ENCODE data around the gene CAMK1G. TPM values are rescaled to one million over a fixed set of nuclear protein-coding genes. Genes with fewer than 3 reads are reported as not detected.

CAMK1G gene
- total RNA-seq, 4 donors from 2014 or later, result 0.23 to 0.34 TPM; not detected in 2

DNA sequence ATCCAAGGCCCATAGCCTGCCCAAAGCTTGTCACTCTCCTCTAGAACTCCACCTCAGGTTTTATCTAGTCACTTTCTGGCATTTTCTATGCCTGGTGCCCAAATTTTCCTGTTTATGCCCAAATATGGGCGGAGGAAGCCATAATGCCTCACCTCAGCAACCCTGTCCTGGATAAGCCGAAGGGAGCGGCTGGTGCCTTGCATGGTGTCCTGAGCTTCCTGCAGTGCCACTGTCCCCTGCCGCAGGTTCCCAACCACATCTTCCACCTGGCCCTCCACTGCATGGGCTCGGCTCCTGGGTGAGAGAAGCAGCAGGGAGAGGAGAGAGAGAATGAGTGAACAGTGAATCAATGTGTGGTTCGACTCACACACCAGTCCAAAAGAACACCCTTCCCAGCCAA is 34.2 kb downstream of the CAMK1G start:
- WGBS, result 93% methylated on average over 6 of the region's 6 CpGs
- Histone ChIP-seq H3K27ac (no peak overlapping the region), H3K9me3 (no peaks in the 10 kb centered on the region), H3K4me1 (peaks cover 17% of the 10 kb centered on the region), H3K36me3 (no peaks in the 10 kb centered on the region), H3K27me3 (no peaks in the 10 kb centered on the region), H3K4me3 (no peak overlapping the region)
- no peak for DNase-seq (ENCODE audit: low spot score in 2 of 2)
- TF ChIP-seq EP300 (IDR thresholded peaks at IDR 0.05), result no peak
- TF ChIP-seq POLR2A (IDR thresholded peaks at IDR 0.05), result no peak
- no peak for TF ChIP-seq POLR2AphosphoS5 (IDR thresholded peaks at IDR 0.05)
- TF ChIP-seq, protein P1, sequence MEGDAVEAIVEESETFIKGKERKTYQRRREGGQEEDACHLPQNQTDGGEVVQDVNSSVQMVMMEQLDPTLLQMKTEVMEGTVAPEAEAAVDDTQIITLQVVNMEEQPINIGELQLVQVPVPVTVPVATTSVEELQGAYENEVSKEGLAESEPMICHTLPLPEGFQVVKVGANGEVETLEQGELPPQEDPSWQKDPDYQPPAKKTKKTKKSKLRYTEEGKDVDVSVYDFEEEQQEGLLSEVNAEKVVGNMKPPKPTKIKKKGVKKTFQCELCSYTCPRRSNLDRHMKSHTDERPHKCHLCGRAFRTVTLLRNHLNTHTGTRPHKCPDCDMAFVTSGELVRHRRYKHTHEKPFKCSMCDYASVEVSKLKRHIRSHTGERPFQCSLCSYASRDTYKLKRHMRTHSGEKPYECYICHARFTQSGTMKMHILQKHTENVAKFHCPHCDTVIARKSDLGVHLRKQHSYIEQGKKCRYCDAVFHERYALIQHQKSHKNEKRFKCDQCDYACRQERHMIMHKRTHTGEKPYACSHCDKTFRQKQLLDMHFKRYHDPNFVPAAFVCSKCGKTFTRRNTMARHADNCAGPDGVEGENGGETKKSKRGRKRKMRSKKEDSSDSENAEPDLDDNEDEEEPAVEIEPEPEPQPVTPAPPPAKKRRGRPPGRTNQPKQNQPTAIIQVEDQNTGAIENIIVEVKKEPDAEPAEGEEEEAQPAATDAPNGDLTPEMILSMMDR (IDR thresholded peaks at IDR 0.05), result no peak

DNA sequence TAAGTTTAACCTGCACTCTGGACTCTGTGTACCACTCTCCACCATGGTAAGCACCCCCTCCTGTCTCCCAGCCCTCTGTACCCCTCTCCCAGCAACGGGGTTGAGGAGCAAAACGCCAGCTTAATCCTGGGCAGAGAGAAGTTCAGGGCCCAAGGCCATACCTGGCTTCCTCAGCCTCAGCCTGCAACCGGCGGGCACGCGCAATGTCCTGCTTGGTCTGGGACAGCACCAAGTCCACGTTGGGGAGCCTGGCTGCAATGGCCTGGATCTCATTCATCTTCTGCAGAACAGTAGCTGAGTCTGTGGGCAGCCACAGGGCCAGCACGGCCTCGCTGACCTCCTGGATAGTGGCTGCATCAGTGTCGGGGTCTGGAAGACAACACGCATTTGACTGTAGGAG is 34.8 kb downstream of the CAMK1G start:
- Histone ChIP-seq H3K9me3 (no peaks in the 10 kb centered on the region), H3K27me3 (no peaks in the 10 kb centered on the region), H3K36me3 (no peaks in the 10 kb centered on the region), H3K27ac (no peak overlapping the region), H3K4me3 (no peak overlapping the region), H3K4me1 (peaks cover 15% of the 10 kb centered on the region)
- no peak for DNase-seq (ENCODE audit: low spot score in 2 of 2)
- no peak for TF ChIP-seq POLR2AphosphoS5 (IDR thresholded peaks at IDR 0.05)
- TF ChIP-seq, protein P1 (IDR thresholded peaks at IDR 0.05), result no peak
- no peak for TF ChIP-seq EP300 (IDR thresholded peaks at IDR 0.05)
- no peak for TF ChIP-seq POLR2A (IDR thresholded peaks at IDR 0.05)
- 92% methylated on average over 5 of the region's 11 CpGs for WGBS

DNA sequence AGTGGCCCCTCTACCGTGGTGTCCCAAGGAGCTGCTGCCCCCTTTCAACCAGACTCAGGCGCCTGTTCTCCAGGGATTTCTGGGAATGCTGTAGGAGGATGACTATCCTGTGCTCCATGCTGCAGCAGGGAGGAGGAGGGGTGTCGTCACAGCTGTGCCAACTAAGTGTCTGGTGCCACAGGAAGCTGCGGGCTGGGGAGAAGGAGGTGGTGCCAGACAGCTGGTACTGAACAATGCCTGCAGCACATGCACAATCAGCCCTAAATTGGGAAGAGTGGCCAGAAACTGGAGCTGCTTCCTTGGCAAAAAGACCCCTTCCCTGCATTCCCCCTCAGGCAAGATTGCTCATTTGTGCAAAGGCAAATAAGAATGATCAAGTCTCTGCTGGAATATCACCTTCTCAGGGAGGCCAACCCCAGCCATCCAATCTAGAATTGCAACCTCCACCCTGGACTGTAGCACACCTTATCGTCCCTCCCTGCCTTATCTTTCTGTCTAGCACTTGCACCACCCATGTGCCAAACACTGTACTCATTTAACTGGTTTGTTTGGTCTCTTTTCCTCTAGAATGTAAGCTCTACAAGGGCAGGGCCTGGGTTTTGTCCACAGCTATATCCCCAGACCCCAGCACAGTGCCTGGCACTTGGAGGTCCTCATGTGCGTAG is 35.4 kb downstream of the CAMK1G start:
- Histone ChIP-seq H3K36me3 (no peaks in the 10 kb centered on the region), H3K27ac (no peak overlapping the region)
- 48% methylated on average over 5 of the region's 6 CpGs for WGBS

DNA sequence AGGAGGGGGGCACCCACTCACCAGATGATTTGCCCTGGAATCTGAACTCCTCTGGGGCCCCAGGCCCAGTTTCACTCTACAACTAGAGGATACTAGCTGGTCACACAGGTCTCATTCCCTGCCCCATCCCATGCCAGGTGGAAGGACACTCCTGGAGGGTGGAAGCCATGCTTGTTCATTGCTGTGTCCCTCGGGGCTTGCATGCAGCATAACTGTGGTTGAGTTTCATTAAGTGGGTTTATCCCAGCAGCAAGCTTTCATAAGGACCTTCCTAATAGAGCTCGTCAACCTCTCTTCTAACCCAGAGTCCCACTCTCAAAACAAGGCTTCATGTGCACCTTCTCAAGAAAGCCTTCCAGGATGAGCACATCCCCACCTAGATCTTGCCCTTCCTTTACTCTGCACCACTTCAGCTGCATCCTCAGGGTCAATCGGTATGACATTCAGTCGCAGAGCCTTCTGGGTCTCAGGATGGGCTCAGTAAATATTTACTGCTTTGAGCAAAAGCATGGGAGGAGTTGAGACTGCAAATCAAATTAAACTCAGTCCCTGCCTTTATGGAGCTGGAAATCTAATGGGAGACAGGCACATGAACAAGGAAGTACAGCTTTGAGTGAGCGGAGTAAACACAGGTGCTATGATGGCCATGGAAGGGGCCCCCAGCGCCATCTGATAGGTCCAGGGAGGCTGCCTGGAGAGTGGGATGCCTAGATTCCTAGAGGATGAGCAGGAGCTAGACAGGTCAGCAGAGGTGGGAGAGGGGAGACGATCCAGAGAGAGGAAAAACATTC is 36.4 kb downstream of the CAMK1G start:
- H3K36me3 ChIP-seq, result no peaks in the 10 kb centered on the region

More for the DNA sequence above, 35.4 kb downstream of the CAMK1G start:
- peaks cover 14% of the 10 kb centered on the region for H3K4me1 ChIP-seq
- no peak for TF ChIP-seq POLR2AphosphoS5 (IDR thresholded peaks at IDR 0.05)
- TF ChIP-seq, protein P1 (IDR thresholded peaks at IDR 0.05), result no peak
- no peak for TF ChIP-seq EP300 (IDR thresholded peaks at IDR 0.05)
- no peak for TF ChIP-seq POLR2A (IDR thresholded peaks at IDR 0.05)
- no peaks in the 10 kb centered on the region for H3K9me3 ChIP-seq
- DNase-seq (ENCODE audit: low spot score in 2 of 2), result no peak
- no peak overlapping the region for H3K4me3 ChIP-seq
- H3K27me3 ChIP-seq, result no peaks in the 10 kb centered on the region

More for the DNA sequence above, 36.4 kb downstream of the CAMK1G start:
- no peak for DNase-seq (ENCODE audit: low spot score in 2 of 2)
- whole genome bisulfite sequencing, result 92% methylated on average over 7 of the region's 7 CpGs
- TF ChIP-seq EP300 (IDR thresholded peaks at IDR 0.05) (no peak), POLR2A (IDR thresholded peaks at IDR 0.05) (no peak), POLR2AphosphoS5 (IDR thresholded peaks at IDR 0.05) (no peak)
- TF ChIP-seq, protein P1 (IDR thresholded peaks at IDR 0.05), result no peak
- Histone ChIP-seq H3K4me3 (no peak overlapping the region), H3K4me1 (peaks cover 14% of the 10 kb centered on the region), H3K27me3 (no peaks in the 10 kb centered on the region), H3K9me3 (no peaks in the 10 kb centered on the region), H3K27ac (no peak overlapping the region)
